ENCODE data around the gene DYSF. TPM values are rescaled to one million over a fixed set of nuclear protein-coding genes. Genes with fewer than 3 reads are reported as not detected.

DYSF gene
- total RNA-seq, 1 experiment from 2014 or later = 0.89 TPM

DNA sequence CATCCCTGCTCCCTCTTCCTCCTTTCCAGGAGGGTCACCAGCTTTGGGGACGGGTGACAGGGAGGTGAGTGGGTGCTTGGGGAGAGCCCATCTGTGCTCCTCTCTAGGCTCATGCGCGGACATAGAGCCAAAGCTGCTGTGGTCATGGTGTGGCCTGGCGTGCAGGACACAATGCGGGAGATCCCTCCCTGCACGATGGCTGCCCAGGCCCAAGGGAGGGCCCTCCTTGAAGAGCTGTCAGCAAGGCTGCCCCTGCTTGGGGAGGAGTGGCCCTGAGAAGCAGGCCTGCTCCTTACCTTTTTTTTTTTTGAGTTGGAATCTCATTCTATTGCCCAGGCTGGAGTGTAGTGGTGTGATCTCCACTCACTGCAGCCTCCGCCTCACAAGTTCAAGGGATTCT is 111.4 kb downstream of the DYSF start:
- Histone ChIP-seq H4K20me1 (ENCODE audit: insufficient read depth) (no peaks in the 10 kb centered on the region), H3K27ac (ENCODE audit: low read depth, low read length) (no peak overlapping the region), H3K9me2 (ENCODE audit: insufficient read depth) (no peaks in the 10 kb centered on the region), H3K36me3 (ENCODE audit: control insufficient read depth in 1 of 2, insufficient read depth in 2 of 2, low read length in 2 of 2) (no peaks in the 10 kb centered on the region), H3K27me3 (ENCODE audit: insufficient read depth, low read length) (no peaks in the 10 kb centered on the region), H2AFZ (ENCODE audit: low read depth, low read length, poor library complexity, severe bottlenecking) (no peak overlapping the region), H3K79me2 (ENCODE audit: insufficient read depth, low read length) (no peaks in the 10 kb centered on the region), H3K9ac (ENCODE audit: low read length) (no peak overlapping the region), H3K9me3 (ENCODE audit: control insufficient read depth in 1 of 2, insufficient read depth in 1 of 2, low read depth in 1 of 2, low read length in 2 of 2) (no peaks in the 10 kb centered on the region), H3K4me3 (replicated peaks in 1 of 2; ENCODE audit: low read depth in 1 of 2, low read length in 2 of 2) (no peak overlapping the region), H3K4me1 (ENCODE audit: control insufficient read depth in 1 of 2, insufficient read depth in 2 of 2, low read length in 2 of 2) (peaks cover 0 to 7% of the 10 kb centered on the region in 2 experiments; a peak in 2 of 4 replicates), H3K4me2 (ENCODE audit: low read length) (no peak overlapping the region)
- ATAC-seq = no peak
- DNase-seq (ENCODE audit: low read depth, low spot score) = no peak
- ChIA-PET RAD21 (ENCODE audit: low non-redundant PET in 1 of 2, low total read pairs in 2 of 2, uncharacterized antibody in 2 of 2, unreplicated experiment in 2 of 2) (no interaction called here), POLR2A (no interaction called here), CTCF (interaction anchor here (0.8 kb wide), 1 partner anchor 10 kb away, joined by 3 read pairs; no protein-coding TSS in a partner anchor)
- intact Hi-C loops (cut with micrococcal nuclease) = no loop called here
- no TSS peak for BruUV-seq (replicated peaks)
- TF ChIP-seq SRF (IDR thresholded peaks at IDR 0.05; ENCODE audit: low read depth) (no peak), POLR2A (IDR thresholded peaks at IDR 0.05; ENCODE audit: borderline replicate concordance, extremely low read depth, insufficient read depth, insufficient read length) (no peak), ZBTB33 (IDR thresholded peaks at IDR 0.05; ENCODE audit: extremely low read depth, insufficient replicate concordance, low read length) (no peak), TCF7L2 (IDR thresholded peaks at IDR 0.05; ENCODE audit: borderline replicate concordance, extremely low read depth, insufficient read depth, insufficient read length) (no peak), ELF1 (IDR thresholded peaks at IDR 0.05; ENCODE audit: borderline replicate concordance, low read depth) (no peak), ZFX (IDR thresholded peaks at IDR 0.05) (no peak), CBX3 (IDR thresholded peaks at IDR 0.05; ENCODE audit: low read depth) (no peak), YY1 (IDR thresholded peaks at IDR 0.05; ENCODE audit: extremely low read depth, insufficient replicate concordance, low read depth, low read length) (no peak), JUND (IDR thresholded peaks at IDR 0.05) (no peak), ZNF274 (IDR thresholded peaks at IDR 0.05; ENCODE audit: low read depth, low read length) (no peak), CEBPB (IDR thresholded peaks at IDR 0.05; ENCODE audit: low read depth) (no peak), POLR2AphosphoS5 (IDR thresholded peaks at IDR 0.05; ENCODE audit: low read depth, low read length) (no peak), EGR1 (IDR thresholded peaks at IDR 0.05; ENCODE audit: low read depth) (no peak)
- TF ChIP-seq, protein P1, sequence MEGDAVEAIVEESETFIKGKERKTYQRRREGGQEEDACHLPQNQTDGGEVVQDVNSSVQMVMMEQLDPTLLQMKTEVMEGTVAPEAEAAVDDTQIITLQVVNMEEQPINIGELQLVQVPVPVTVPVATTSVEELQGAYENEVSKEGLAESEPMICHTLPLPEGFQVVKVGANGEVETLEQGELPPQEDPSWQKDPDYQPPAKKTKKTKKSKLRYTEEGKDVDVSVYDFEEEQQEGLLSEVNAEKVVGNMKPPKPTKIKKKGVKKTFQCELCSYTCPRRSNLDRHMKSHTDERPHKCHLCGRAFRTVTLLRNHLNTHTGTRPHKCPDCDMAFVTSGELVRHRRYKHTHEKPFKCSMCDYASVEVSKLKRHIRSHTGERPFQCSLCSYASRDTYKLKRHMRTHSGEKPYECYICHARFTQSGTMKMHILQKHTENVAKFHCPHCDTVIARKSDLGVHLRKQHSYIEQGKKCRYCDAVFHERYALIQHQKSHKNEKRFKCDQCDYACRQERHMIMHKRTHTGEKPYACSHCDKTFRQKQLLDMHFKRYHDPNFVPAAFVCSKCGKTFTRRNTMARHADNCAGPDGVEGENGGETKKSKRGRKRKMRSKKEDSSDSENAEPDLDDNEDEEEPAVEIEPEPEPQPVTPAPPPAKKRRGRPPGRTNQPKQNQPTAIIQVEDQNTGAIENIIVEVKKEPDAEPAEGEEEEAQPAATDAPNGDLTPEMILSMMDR (IDR thresholded peaks at IDR 0.05 in 2 of 3, conservative IDR thresholded peaks at IDR 0.05 in 1 of 3; ENCODE audit: borderline replicate concordance in 1 of 3, insufficient read depth in 1 of 3, low read depth in 2 of 3, low read length in 2 of 3) = no peak
- TF ChIP-seq, protein P2, sequence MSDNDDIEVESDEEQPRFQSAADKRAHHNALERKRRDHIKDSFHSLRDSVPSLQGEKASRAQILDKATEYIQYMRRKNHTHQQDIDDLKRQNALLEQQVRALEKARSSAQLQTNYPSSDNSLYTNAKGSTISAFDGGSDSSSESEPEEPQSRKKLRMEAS (IDR thresholded peaks at IDR 0.05) = no peak
